H1 (cell line): ENCODE data around the gene CALD1. TPM values are rescaled to one million over a fixed set of nuclear protein-coding genes. Genes with fewer than 3 reads are reported as not detected.

ENCODE experiments used
- CTCF ChIA-PET: fragments of 300-600 bp; sonication (Branson Sonifier 250); formaldehyde crosslinking; loops from one replicate; lab custom pipeline; 2021; ENCODE audit not compliant: partially characterized antibody; lab: Charles Lee
- POLR2A ChIA-PET: fragments of 300-600 bp; sonication (Branson Sonifier 250); formaldehyde crosslinking; loops from one replicate; lab custom pipeline; 2021; ENCODE audit warnings: inconsistent platforms; ENCODE audit not compliant: partially characterized antibody; lab: Charles Lee
- DNase-seq, 2 experiments: peaks; one replicate each; pipeline versions ENCODE4 v3.0.0 to v3.0.0-alpha.2; 2010 to 2022; ENCODE audit warnings: low spot score in 2 of 2, low read depth in 1 of 2, mixed read lengths in 1 of 2
- FAIRE-seq: peaks from 2 replicates; lab custom pipeline; 2011; peaks lifted over from hg19 to GRCh38; lab: Jason Lieb, UNC
- H2AFZ ChIP-seq: 2 replicates; pipeline ENCODE4 v1.8.1; 2012; ENCODE audit warnings: low read length, inconsistent platforms
- H2AK5ac ChIP-seq: 2 replicates; pipeline ENCODE4 v1.6.1; 2013; ENCODE audit warnings: low read depth, low read length
- H2BK120ac ChIP-seq: replicated peaks from 2 replicates; pipeline ENCODE3; 2013; ENCODE audit warnings: low read depth, low read length, inconsistent platforms
- H2BK12ac ChIP-seq: 2 replicates; pipeline ENCODE4 v1.6.1; 2013; ENCODE audit warnings: low read depth, low read length
- H2BK15ac ChIP-seq: 2 replicates; pipeline ENCODE4 v1.6.1; 2013; ENCODE audit warnings: low read length
- H2BK20ac ChIP-seq: 2 replicates; pipeline ENCODE4 v1.6.1; 2013; ENCODE audit warnings: low read length
- H2BK5ac ChIP-seq: 2 replicates; pipeline ENCODE4 v1.6.1; 2013; ENCODE audit warnings: low read depth, low read length
- H3K14ac ChIP-seq: 2 replicates; pipeline ENCODE4 v1.6.1; 2013; ENCODE audit warnings: inconsistent platforms; ENCODE audit not compliant: insufficient read length
- H3K18ac ChIP-seq: 2 replicates; pipeline ENCODE4 v1.6.1; 2013; ENCODE audit warnings: low read length; ENCODE audit errors: extremely low read depth
- H3K23ac ChIP-seq: 2 replicates; pipeline ENCODE4 v1.6.1; 2013; ENCODE audit warnings: inconsistent platforms; ENCODE audit not compliant: insufficient read length
- H3K23me2 ChIP-seq: 2 replicates; pipeline ENCODE4 v1.6.1; 2013; ENCODE audit warnings: low read depth, low read length
- H3K27ac ChIP-seq: 2 replicates; pipeline ENCODE4 v1.6.1; 2011; ENCODE audit warnings: low read depth, low read length, inconsistent platforms
- H3K27me3 ChIP-seq, 4 experiments: replicated peaks in 1 of 4; 1 replicate in 1 of 4; 2 replicates in 3 of 4; pipeline versions ENCODE4 v1.6.1 to v1.8.1; 2011 to 2013; ENCODE audit warnings: low read length in 3 of 4, mild to moderate bottlenecking in 3 of 4, inconsistent platforms in 2 of 4, mixed read lengths in 2 of 4, moderate library complexity in 1 of 4; ENCODE audit not compliant: control insufficient read depth in 3 of 4, insufficient read depth in 3 of 4; ENCODE audit errors: extremely low read depth in 1 of 4
- H3K36me3 ChIP-seq, 4 experiments: 2 replicates each; pipeline versions ENCODE4 v1.6.1 to v1.8.1; 2011 to 2013; ENCODE audit warnings: mild to moderate bottlenecking in 4 of 4, low read length in 3 of 4, moderate library complexity in 2 of 4, control low read depth in 1 of 4, inconsistent platforms in 1 of 4; ENCODE audit not compliant: insufficient read depth in 4 of 4, control insufficient read depth in 2 of 4
- H3K4ac ChIP-seq: replicated peaks from 2 replicates; pipeline ENCODE3; 2013; ENCODE audit warnings: low read length, low read depth, mixed read lengths, inconsistent platforms; ENCODE audit not compliant: insufficient read length
- H3K4me1 ChIP-seq, 4 experiments: replicated peaks in 1 of 4; 1 replicate in 1 of 4; 2 replicates in 3 of 4; pipeline versions ENCODE4 v1.6.1 to v1.8.1; 2011 to 2013; ENCODE audit warnings: low read length in 3 of 4, inconsistent platforms in 2 of 4, mixed read lengths in 1 of 4; ENCODE audit not compliant: insufficient read depth in 4 of 4, control insufficient read depth in 3 of 4
- H3K4me2 ChIP-seq, 2 experiments: 2 replicates each; pipeline versions ENCODE4 v1.6.1 to v1.8.1; 2011 to 2013; ENCODE audit warnings: low read depth in 2 of 2, low read length in 2 of 2, control low read depth in 1 of 2, inconsistent platforms in 1 of 2, mild to moderate bottlenecking in 1 of 2; ENCODE audit not compliant: insufficient read depth in 1 of 2
- H3K4me3 ChIP-seq, 4 experiments: fragments of 200-600, 300-600 bp in 1 of 4; sonication (generic), shearing (Covaris generic), sonication (Bioruptor Twin) in 1 of 4; 2 replicates each; pipeline versions ENCODE4 v1.5.1 to v1.8.1; 2011 to 2016; ENCODE audit warnings: low read length in 4 of 4, low read depth in 3 of 4, control low read depth in 2 of 4, inconsistent platforms in 2 of 4, mild to moderate bottlenecking in 2 of 4, mixed read lengths in 1 of 4, moderate library complexity in 1 of 4; ENCODE audit not compliant: insufficient read depth in 2 of 4; ENCODE audit errors: extremely low read depth in 1 of 4
- H3K56ac ChIP-seq: replicated peaks from 2 replicates; pipeline ENCODE3; 2013; ENCODE audit warnings: low read depth, mild to moderate bottlenecking, mixed read lengths, low read length, inconsistent platforms; ENCODE audit not compliant: insufficient read length
- H3K79me1 ChIP-seq: 2 replicates; pipeline ENCODE4 v1.6.1; 2013; ENCODE audit warnings: low read depth, low read length, control low read depth
- H3K79me2 ChIP-seq, 2 experiments: 2 replicates each; pipeline versions ENCODE4 v1.6.1 to v1.8.1; 2012 to 2013; ENCODE audit warnings: low read length in 2 of 2, mild to moderate bottlenecking in 2 of 2, inconsistent platforms in 1 of 2; ENCODE audit not compliant: insufficient read depth in 2 of 2, control insufficient read depth in 1 of 2
- H3K9ac ChIP-seq, 4 experiments: replicated peaks in 1 of 4; 1 replicate in 1 of 4; 2 replicates in 3 of 4; pipeline versions ENCODE4 v1.6.1 to v1.8.1; 2011 to 2013; ENCODE audit warnings: low read depth in 3 of 4, low read length in 3 of 4, control low read depth in 2 of 4, mild to moderate bottlenecking in 2 of 4, moderate library complexity in 2 of 4, inconsistent platforms in 1 of 4; ENCODE audit errors: extremely low read depth in 1 of 4
- H3K9me3 ChIP-seq, 2 experiments: 2 replicates each; pipeline versions ENCODE4 v1.6.1 to v1.8.1; 2012 to 2013; ENCODE audit warnings: mild to moderate bottlenecking in 2 of 2, moderate library complexity in 2 of 2, control low read depth in 1 of 2, inconsistent platforms in 1 of 2, low read depth in 1 of 2, low read length in 1 of 2, mixed read lengths in 1 of 2; ENCODE audit not compliant: insufficient read depth in 2 of 2
- H4K20me1 ChIP-seq, 2 experiments: replicated peaks in 1 of 2; 2 replicates each; pipeline versions ENCODE3 to v1.8.1; 2011 to 2013; ENCODE audit warnings: inconsistent platforms in 2 of 2, low read length in 2 of 2, mild to moderate bottlenecking in 1 of 2; ENCODE audit not compliant: insufficient read depth in 2 of 2, control insufficient read depth in 1 of 2
- H4K5ac ChIP-seq: 2 replicates; pipeline ENCODE4 v1.6.1; 2013; ENCODE audit warnings: low read length, low read depth, mixed read lengths, inconsistent platforms; ENCODE audit not compliant: insufficient read length
- H4K8ac ChIP-seq: 2 replicates; pipeline ENCODE4 v1.8.0; 2013; ENCODE audit warnings: mild to moderate bottlenecking, moderate library complexity, low read length, inconsistent platforms; ENCODE audit not compliant: insufficient read depth; ENCODE audit errors: extremely low read depth
- H4K91ac ChIP-seq: replicated peaks from 2 replicates; pipeline ENCODE3; 2013; ENCODE audit warnings: low read length, mixed read lengths, inconsistent platforms; ENCODE audit not compliant: insufficient read length
- CBX5 ChIP-seq: fragments of 300-800, 300-1000 bp; sonication (generic); IDR thresholded peaks from 2 replicates; pipeline ENCODE4 v1.7.1; 2016; ENCODE audit warnings: antibody characterized with exemption, low read length, low read depth
- EGR1 ChIP-seq: IDR thresholded peaks from 2 replicates; pipeline ENCODE4 v1.6.1; 2011; ENCODE audit warnings: low read depth, low read length, borderline replicate concordance
- WGBS, 2 experiments: shearing (Covaris generic) in 1 of 2; methylation state at CpG; one replicate each; pipeline versions ENCODE4 v1.1.6 to v1.1.7; 2013 to 2015; ENCODE audit warnings: low lambda C conversion rate in 2 of 2, mixed read lengths in 2 of 2, inconsistent platforms in 1 of 2, low coverage in 1 of 2, missing lambda C conversion rate in 1 of 2; ENCODE audit not compliant: insufficient replicate concordance in 2 of 2, insufficient coverage in 1 of 2, insufficient read length in 1 of 2; ENCODE audit errors: extremely low coverage in 1 of 2, missing lambda C conversion rate in 1 of 2; 5-methylcytosine and 5-hydroxymethylcytosine counted together
- polyA plus RNA-seq, 7 experiments: library from polyadenylated mRNA; depleted of rRNA in 3 of 7; stranded (reverse) in 5 of 7; unstranded in 2 of 7; fragments of >200 nt in 5 of 7; fragments of 200-250 nt in 2 of 7; gene quantifications; 1 replicate in 5 of 7; 2 replicates in 1 of 7; 4 replicates in 1 of 7; pipeline versions ENCODE4 v1.2.1 to v1.2.3, GENCODE V29; 2011 to 2013; ENCODE audit warnings: missing spikeins in 2 of 7, mixed read lengths in 2 of 7
- total RNA-seq: library from RNA; stranded (reverse); fragmentation: NEBNext Ultra II Directional; extraction: Animal tissue kit (Norgen Biotek cat#: 25700); gene quantifications from 2 replicates; pipeline ENCODE4 v1.2.1, GENCODE V29; 2021

The CALD1 gene
- total and polyA plus RNA-seq, 2 of the 8 experiments (the other 6 are each of a cell fraction or from before 2014, with no cell fraction given): 34.3 to 177 TPM

DNA sequence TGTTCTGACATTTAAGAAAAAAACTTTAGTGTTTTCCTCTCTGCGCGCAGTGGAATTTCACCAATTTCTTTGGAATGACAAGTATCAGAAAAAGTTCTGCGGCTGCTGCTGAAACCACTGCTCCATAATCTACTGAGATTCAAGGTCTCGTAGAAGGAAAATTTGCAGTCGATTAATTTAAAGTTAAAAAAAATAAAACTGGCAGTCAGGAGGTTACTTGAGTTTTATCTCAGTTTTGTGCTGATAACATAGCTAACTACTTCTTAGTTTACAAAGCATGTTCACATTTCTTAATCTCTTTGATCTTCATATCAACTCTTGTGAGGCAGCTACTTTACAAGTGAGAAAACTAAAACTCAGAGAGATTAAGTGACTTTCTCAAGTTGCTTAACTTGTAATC is 18.2 kb upstream of the CALD1 start:
- no peak for FAIRE-seq
- no peak overlapping the region for H2AK5ac ChIP-seq
- POLR2A ChIA-PET: interaction anchor here (1.3 kb wide), 1 partner anchor 24 kb away, joined by 3 read pairs; no protein-coding TSS in a partner anchor

More for the DNA sequence above, 18.2 kb upstream of the CALD1 start:
- no peak overlapping the region for H3K4me2 ChIP-seq
- no peaks in the 10 kb centered on the region for H3K36me3 ChIP-seq
- no peak overlapping the region for H2BK15ac ChIP-seq
- H2BK5ac ChIP-seq: no peak overlapping the region
- no peaks in the 10 kb centered on the region for H3K27me3 ChIP-seq
- H2AFZ ChIP-seq: no peak overlapping the region
- H2BK12ac ChIP-seq: no peak overlapping the region
- CTCF ChIA-PET: interaction anchor here (1.3 kb wide), 1 partner anchor 11 kb away, joined by 4 read pairs; no protein-coding TSS in a partner anchor
- no peak overlapping the region for H3K56ac ChIP-seq
- H4K5ac ChIP-seq: no peak overlapping the region
- H3K79me2 ChIP-seq: no peaks in the 10 kb centered on the region
- H2BK20ac ChIP-seq: no peak overlapping the region
- no peaks in the 10 kb centered on the region for H3K4me1 ChIP-seq
- no peak overlapping the region for H3K4ac ChIP-seq
- no peaks in the 10 kb centered on the region for H3K9me3 ChIP-seq
- no peak overlapping the region for H3K9ac ChIP-seq
- DNase-seq: no peak
- no peak overlapping the region for H3K27ac ChIP-seq
- H4K8ac ChIP-seq: no peak overlapping the region
- no peak overlapping the region for H3K14ac ChIP-seq
- no peaks in the 10 kb centered on the region for H3K79me1 ChIP-seq
- H3K23ac ChIP-seq: no peak overlapping the region
- no peaks in the 10 kb centered on the region for H4K20me1 ChIP-seq
- no peak overlapping the region for H4K91ac ChIP-seq
- 0 out of 2 replicates have a peak, but pooled peaks cover 2% of the 10 kb centered on the region for H3K23me2 ChIP-seq
- TF ChIP-seq CBX5 (no peak), EGR1 (no peak)
- H3K4me3 ChIP-seq: no peak overlapping the region
- WGBS, 2 experiments: 82% methylated on average over 5 of the region's 5 CpGs; no CpG with 5 or more reads in 1 of the 2 experiments
- no peak overlapping the region for H2BK120ac ChIP-seq
- H3K18ac ChIP-seq: no peak overlapping the region
